ENCODE measurements around the gene CDH15.

DNA sequence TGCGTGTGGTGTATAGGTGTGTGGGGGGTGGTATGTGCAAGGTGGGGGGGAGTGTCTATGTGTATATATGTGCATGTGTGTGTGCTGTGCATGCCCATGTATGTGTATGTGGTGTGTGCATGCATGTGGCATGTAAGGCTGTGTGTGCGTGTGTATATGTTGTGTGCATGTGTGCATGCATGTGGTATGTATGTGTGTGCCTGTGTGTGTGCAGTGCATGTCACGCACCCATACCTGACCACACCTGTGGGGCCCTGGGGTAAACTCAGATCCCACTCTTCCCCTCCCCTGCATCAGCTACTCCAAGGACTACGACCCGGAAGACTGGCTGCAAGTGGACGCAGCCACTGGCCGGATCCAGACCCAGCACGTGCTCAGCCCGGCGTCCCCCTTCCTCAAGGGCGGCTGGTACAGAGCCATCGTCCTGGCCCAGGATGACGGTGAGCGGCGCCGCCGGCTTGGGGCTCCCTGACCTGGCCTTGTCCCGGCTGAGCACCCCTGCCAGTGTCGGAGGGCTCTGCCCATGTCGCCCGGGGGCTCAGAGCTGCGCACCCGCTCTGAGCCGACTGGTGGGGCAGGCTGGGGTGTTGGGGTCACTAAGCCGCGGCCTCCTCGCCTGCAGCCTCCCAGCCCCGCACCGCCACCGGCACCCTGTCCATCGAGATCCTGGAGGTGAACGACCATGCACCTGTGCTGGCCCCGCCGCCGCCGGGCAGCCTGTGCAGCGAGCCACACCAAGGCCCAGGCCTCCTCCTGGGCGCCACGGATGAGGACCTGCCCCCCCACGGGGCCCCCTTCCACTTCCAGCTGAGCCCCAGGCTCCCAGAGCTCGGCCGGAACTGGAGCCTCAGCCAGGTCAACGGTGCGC, 19.7 kb downstream of the CDH15 start:
- TF ChIP-seq EZH2phosphoT487 (IDR thresholded peaks at IDR 0.05; ENCODE audit: borderline replicate concordance): no peak
- no peak for TF ChIP-seq POLR2AphosphoS5 (IDR thresholded peaks at IDR 0.05; ENCODE audit: low read depth, low read length)
- TF ChIP-seq YY1 (IDR thresholded peaks at IDR 0.05; ENCODE audit: extremely low read depth, insufficient replicate concordance, low read depth, low read length): no peak
- TF ChIP-seq, protein P1, sequence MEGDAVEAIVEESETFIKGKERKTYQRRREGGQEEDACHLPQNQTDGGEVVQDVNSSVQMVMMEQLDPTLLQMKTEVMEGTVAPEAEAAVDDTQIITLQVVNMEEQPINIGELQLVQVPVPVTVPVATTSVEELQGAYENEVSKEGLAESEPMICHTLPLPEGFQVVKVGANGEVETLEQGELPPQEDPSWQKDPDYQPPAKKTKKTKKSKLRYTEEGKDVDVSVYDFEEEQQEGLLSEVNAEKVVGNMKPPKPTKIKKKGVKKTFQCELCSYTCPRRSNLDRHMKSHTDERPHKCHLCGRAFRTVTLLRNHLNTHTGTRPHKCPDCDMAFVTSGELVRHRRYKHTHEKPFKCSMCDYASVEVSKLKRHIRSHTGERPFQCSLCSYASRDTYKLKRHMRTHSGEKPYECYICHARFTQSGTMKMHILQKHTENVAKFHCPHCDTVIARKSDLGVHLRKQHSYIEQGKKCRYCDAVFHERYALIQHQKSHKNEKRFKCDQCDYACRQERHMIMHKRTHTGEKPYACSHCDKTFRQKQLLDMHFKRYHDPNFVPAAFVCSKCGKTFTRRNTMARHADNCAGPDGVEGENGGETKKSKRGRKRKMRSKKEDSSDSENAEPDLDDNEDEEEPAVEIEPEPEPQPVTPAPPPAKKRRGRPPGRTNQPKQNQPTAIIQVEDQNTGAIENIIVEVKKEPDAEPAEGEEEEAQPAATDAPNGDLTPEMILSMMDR (IDR thresholded peaks at IDR 0.05 in 2 of 3, conservative IDR thresholded peaks at IDR 0.05 in 1 of 3; ENCODE audit: borderline replicate concordance in 1 of 3, insufficient read depth in 1 of 3, low read depth in 2 of 3, low read length in 2 of 3): no peak
- TF ChIP-seq, protein P2, sequence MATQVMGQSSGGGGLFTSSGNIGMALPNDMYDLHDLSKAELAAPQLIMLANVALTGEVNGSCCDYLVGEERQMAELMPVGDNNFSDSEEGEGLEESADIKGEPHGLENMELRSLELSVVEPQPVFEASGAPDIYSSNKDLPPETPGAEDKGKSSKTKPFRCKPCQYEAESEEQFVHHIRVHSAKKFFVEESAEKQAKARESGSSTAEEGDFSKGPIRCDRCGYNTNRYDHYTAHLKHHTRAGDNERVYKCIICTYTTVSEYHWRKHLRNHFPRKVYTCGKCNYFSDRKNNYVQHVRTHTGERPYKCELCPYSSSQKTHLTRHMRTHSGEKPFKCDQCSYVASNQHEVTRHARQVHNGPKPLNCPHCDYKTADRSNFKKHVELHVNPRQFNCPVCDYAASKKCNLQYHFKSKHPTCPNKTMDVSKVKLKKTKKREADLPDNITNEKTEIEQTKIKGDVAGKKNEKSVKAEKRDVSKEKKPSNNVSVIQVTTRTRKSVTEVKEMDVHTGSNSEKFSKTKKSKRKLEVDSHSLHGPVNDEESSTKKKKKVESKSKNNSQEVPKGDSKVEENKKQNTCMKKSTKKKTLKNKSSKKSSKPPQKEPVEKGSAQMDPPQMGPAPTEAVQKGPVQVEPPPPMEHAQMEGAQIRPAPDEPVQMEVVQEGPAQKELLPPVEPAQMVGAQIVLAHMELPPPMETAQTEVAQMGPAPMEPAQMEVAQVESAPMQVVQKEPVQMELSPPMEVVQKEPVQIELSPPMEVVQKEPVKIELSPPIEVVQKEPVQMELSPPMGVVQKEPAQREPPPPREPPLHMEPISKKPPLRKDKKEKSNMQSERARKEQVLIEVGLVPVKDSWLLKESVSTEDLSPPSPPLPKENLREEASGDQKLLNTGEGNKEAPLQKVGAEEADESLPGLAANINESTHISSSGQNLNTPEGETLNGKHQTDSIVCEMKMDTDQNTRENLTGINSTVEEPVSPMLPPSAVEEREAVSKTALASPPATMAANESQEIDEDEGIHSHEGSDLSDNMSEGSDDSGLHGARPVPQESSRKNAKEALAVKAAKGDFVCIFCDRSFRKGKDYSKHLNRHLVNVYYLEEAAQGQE (IDR thresholded peaks at IDR 0.05; ENCODE audit: low read depth): no peak
- TF ChIP-seq ZNF274 (IDR thresholded peaks at IDR 0.05; ENCODE audit: low read depth, low read length): no peak
- no peak for TF ChIP-seq POLR2A (IDR thresholded peaks at IDR 0.05; ENCODE audit: borderline replicate concordance, extremely low read depth, insufficient read depth, insufficient read length)
- no peak for TF ChIP-seq SP1 (IDR thresholded peaks at IDR 0.05; ENCODE audit: low read depth)

Measured in HCT116 (cell line).